ENCODE measurements around the gene DAZAP1. TPM values are rescaled to one million over a fixed set of nuclear protein-coding genes. Genes with fewer than 3 reads are reported as not detected.

DAZAP1 gene
- total RNA-seq, 4 donors from 2014 or later = 1.2 to 102 (median 23.8) TPM

GRCh38 chr19:1373042-1373533 lies 34.3 kb upstream of the DAZAP1 start:
- H3K27ac ChIP-seq = no peak overlapping the region
- no peak for TF ChIP-seq POLR2A (IDR thresholded peaks at IDR 0.05)
- TF ChIP-seq CTCF (IDR thresholded peaks at IDR 0.05) = no peak
- H3K4me3 ChIP-seq = no peak overlapping the region
- intact Hi-C loops (cut with DNase I; ENCODE audit: low total_unique reads) = no loop called here
- H3K4me1 ChIP-seq = no peaks in the 10 kb centered on the region
- H3K36me3 ChIP-seq = no peaks in the 10 kb centered on the region
- no peak for DNase-seq
- H3K27me3 ChIP-seq = no peaks in the 10 kb centered on the region
- H3K9me3 ChIP-seq = no peaks in the 10 kb centered on the region

- no peak for DNase-seq
- TF ChIP-seq CTCF (IDR thresholded peaks at IDR 0.05) = no peak
- no peak for TF ChIP-seq POLR2A (IDR thresholded peaks at IDR 0.05)
- no peaks in the 10 kb centered on the region for H3K4me1 ChIP-seq
- intact Hi-C loops (cut with DNase I; ENCODE audit: low total_unique reads) = no loop called here
- H3K27me3 ChIP-seq = no peaks in the 10 kb centered on the region
- H3K36me3 ChIP-seq = no peaks in the 10 kb centered on the region
- H3K4me3 ChIP-seq = no peak overlapping the region
- no peaks in the 10 kb centered on the region for H3K9me3 ChIP-seq
- H3K27ac ChIP-seq = peak overlapping the region; percentile 12 to 23
Measured at GRCh38 chr19:1373534-1374249, 33.7 kb upstream of the DAZAP1 start.

GRCh38 chr19:1374250-1374577 lies 33.2 kb upstream of the DAZAP1 start:
- H3K4me1 ChIP-seq = no peaks in the 10 kb centered on the region
- H3K9me3 ChIP-seq = no peaks in the 10 kb centered on the region
- no peaks in the 10 kb centered on the region for H3K36me3 ChIP-seq
- no peak overlapping the region for H3K4me3 ChIP-seq
- TF ChIP-seq CTCF (IDR thresholded peaks at IDR 0.05) (no peak), POLR2A (IDR thresholded peaks at IDR 0.05) (no peak)
- DNase-seq = no peak
- no peaks in the 10 kb centered on the region for H3K27me3 ChIP-seq
- peak overlapping the region in 1 of 2 donors; percentile 12 for H3K27ac ChIP-seq
- intact Hi-C loops (cut with DNase I; ENCODE audit: low total_unique reads) = no loop called here

GRCh38 chr19:1376415-1376805 lies 31.0 kb upstream of the DAZAP1 start:
- no peaks in the 10 kb centered on the region for H3K36me3 ChIP-seq
- H3K9me3 ChIP-seq = no peaks in the 10 kb centered on the region
- H3K4me1 ChIP-seq = no peaks in the 10 kb centered on the region
- no peak overlapping the region for H3K27ac ChIP-seq
- TF ChIP-seq POLR2A (IDR thresholded peaks at IDR 0.05) (no peak), CTCF (IDR thresholded peaks at IDR 0.05) (no peak)
- no peak overlapping the region for H3K4me3 ChIP-seq
- intact Hi-C loops (cut with DNase I; ENCODE audit: low total_unique reads) = no loop called here
- no peak for DNase-seq
- no peaks in the 10 kb centered on the region for H3K27me3 ChIP-seq

- Histone ChIP-seq H3K4me3 (no peak overlapping the region), H3K36me3 (no peaks in the 10 kb centered on the region), H3K9me3 (no peaks in the 10 kb centered on the region), H3K27ac (no peak overlapping the region), H3K27me3 (no peaks in the 10 kb centered on the region), H3K4me1 (peaks cover 0 to 3% of the 10 kb centered on the region in 2 donors)
- DNase-seq = no peak
- intact Hi-C loops (cut with DNase I; ENCODE audit: low total_unique reads) = no loop called here
- no peak for TF ChIP-seq CTCF (IDR thresholded peaks at IDR 0.05)
- no peak for TF ChIP-seq POLR2A (IDR thresholded peaks at IDR 0.05)
Measured at GRCh38 chr19:1377176-1377964, 30.0 kb upstream of the DAZAP1 start.
